Stromal cell of bone marrow (primary cell): ENCODE measurements around the gene RPS24.
"Not testable (repeated sequence)": the region's sequence is repeated elsewhere in the genome, so short reads cannot be mapped to it uniquely, and the experiment has no call there.

Experiments
- DNase-seq: peaks from one replicate; pipeline ENCODE4 v3.0.0-alpha.2; 2012; ENCODE audit warnings: low read depth

Gene RPS24

GRCh38 chr10:78033637-78034470, at the start of gene RPS24:
RPS24 (plus strand) TSS chr10:78033863; CDS start chr10:78033902, 39 bp downstream.
- peak; percentile 94 for DNase-seq

DNA sequence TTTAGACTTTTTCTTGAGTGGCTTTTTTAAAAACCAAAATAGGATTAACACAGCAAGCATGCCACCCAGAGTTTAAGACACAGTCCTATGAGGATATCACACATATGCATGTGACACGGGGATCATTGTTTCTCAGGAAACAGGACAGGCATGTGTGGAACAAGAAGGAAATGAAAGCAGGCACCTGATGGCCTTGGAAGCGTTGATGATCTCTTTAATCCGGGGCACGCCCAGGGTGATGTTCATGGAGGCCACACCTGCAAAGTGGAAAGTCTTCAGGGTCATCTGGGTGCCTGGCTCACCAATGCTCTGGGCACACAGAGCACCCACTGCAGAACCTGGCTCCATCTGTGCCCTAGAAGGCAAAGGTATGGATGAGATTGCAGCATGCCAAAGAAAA, 48.7 kb upstream of the RPS24 start:
- no peak for DNase-seq

- no peak for DNase-seq
Observed at GRCh38 chr10:77987671-77988255, 45.9 kb upstream of the RPS24 start.

DNA sequence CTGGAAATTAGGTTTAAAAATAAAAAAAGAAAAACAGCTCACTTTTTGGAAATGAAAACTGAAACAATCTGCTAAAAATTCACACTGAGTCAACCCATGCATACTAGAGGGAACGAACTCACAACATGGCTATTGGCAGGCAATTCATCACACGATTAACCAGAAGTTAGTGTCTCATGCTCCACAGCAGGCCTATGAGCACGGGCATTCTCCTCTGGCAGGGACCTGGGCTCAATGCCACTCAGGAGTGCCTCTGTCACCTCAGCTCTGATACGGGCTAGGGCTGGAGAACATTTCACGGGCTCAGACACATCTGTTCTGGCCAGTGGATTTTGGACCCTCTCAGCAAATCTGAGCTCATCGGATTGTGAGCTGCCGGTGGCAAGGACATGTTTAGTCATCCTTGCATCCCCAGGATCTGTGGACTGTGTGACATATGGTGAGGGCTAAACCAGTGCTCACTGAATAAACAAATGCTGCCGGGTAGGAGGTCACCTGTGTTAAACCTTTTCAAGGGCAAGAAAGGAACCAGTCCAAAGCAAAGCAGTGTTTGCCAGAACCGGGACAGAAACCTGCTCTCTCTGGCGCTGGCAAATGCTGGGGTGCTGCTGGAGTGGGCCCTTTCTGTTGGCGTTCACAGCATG, 44.5 kb upstream of the RPS24 start:
- no peak for DNase-seq

DNA sequence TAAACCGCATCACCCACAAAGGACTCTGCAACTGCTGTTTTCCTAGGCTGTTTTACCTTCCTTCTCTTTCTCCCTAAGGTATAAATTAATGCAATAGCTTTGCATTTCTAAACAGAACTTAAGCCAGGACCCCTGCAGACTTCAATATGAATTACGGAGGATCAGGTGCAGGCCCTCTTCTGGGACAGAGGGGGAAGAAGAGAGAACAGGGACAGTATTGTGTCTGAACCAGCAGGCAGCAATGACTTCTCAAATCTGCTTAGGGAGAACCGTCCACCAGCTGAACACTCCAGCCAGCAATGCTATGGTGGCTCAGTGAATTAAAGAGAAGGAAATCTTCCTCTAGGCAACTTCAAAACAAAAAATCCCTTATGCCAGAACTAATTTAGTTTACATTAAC, 40.0 kb upstream of the RPS24 start:
- no peak for DNase-seq

GRCh38 chr10:77998780-77999179, 34.9 kb upstream of the RPS24 start:
- DNase-seq, result not testable (repeated sequence)

DNA sequence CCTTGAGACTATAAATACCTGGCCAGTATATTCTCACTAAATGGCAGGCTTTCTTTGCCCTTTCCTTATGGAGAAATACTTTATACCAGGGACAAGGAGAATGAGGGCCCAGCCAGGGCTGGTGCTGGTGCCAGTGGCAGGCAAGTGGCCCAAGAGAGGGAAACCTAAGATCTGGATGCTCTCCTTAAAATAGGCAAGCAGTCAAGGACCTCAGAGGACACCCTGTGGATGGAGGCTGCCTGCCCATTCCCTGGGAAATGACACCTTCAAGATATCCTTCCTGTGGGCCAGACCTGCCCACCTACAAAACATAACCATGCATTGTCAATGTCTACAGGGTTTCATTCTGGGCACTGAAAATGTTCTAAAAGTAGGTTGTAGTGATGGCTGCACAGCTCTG, 33.5 kb upstream of the RPS24 start:
- no peak for DNase-seq

DNA sequence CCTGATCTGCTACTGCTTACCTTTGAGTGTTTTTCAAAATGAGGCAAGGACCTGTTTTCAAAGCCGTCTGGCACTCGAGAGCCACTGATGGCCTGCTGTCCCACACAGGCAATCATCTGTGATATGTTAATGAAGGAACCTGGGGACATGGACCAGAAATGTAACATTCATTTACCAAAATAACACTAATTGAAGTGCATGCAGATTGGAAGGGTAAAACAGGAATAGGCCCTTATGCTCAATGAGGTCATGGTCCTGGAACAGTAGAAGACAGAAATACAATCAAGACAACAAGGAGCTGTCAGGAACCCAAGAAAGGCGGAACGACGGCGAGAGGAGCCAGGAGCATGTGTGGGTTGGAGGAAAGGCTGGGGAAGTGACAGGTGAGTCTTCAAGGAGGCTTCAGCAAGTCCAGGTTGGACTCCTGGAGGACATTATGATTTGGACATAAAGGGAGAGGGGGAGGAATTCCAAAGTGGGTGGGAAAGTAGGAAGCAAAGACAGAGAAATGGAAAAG, 32.6 kb upstream of the RPS24 start:
- no peak for DNase-seq

- no peak for DNase-seq
Observed at GRCh38 chr10:78002541-78003288, 30.9 kb upstream of the RPS24 start.

DNA sequence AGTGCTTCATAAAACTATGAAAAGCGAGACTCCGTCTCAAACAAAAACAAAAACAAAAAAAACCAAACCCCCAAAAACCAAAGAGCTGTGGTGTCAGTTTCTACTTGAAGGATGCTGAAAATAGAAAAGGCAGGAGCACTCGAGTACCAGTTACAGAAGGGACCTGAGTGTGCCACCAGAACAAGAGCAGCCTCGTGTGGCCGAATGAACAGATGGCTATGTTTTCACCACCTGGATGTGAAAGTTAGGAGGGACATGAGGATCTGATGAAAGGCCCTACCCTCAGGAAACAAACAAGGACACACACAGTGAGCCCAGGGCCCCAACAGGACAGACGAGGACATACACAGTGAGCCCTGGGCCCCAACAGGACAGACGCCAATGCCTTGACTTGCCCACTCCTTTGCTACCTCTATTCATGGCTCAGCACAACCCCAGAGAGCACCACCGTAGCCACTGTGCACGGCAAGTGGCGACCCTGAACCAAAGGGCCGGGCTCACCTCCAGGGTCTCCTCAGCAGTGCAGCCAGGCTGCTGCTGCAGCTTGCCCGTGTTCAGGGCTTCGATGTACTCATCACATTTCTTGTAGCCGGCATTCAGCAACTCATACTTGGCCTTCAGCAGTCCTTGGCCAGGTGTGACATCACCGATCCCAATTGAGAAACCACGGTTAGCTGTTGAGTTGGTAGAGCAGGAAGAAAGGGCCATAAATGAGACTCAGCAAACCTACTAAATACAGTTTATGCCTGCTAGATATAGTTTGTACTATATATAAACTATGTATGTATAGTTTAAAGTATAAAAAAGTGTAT, 29.2 kb upstream of the RPS24 start:
- DNase-seq, result no peak

GRCh38 chr10:78007172-78007571, 26.5 kb upstream of the RPS24 start:
- DNase-seq, result no peak

- DNase-seq, result no peak
Observed at GRCh38 chr10:78009662-78010061, 24.0 kb upstream of the RPS24 start.

DNA sequence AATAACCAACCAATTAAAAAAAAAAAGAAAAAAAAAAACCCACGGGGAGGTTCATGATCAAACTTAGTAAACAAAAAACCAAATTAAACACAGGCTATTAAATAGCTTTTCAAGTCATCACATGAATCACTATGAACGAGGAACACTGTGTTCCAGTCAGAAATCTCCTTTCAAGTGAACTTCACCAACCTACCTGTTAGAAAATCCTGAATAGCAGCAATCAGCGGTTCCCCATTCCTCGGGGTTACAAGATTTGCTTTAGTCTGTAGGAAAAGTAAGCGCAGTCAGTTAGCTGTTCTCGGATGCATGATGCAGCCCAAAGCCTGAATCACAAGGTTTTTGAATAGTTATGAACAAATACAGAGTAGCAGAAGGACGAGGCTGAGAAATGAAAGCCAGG, 23.4 kb upstream of the RPS24 start:
- no peak for DNase-seq

DNA sequence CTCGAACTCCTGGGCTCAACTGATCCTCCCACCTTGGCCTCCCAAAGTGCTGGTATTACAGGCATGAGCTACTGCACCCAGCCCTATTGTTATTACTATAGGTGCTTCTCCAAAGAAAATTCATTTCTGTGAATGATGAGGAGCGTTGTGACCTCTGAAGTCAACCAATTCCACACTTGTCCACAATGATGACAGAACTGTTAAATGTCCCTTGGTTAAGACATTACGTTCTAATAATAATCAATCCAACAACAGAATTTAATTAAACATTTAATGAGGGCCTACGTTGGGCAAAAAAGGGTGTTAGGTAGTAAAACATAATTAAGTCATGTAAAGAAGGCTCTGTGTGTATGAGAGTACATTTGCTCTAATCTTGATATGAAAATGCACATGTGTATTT, 22.6 kb upstream of the RPS24 start:
- no peak for DNase-seq

DNA sequence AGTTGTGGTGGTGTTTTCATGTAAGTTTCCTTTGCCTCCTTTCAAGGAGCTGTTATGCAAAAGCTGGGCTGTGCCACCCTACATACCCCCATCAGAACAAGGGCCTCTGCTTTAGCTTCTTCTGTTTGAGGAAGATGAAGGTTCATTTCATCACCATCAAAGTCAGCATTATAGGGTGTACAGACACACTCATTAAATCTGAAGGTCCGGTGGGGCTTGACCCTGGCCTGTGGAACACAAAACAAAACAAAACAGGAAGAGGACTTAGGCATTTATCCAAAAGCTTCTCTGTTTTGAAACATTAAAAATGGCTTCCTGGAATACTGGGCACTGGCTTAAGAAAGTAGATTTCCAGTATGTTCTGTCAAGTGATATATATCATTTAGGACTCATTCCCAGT, 20.1 kb upstream of the RPS24 start:
- no peak for DNase-seq

- DNase-seq, result no peak
Observed at GRCh38 chr10:78015546-78015945, 18.1 kb upstream of the RPS24 start.

DNA sequence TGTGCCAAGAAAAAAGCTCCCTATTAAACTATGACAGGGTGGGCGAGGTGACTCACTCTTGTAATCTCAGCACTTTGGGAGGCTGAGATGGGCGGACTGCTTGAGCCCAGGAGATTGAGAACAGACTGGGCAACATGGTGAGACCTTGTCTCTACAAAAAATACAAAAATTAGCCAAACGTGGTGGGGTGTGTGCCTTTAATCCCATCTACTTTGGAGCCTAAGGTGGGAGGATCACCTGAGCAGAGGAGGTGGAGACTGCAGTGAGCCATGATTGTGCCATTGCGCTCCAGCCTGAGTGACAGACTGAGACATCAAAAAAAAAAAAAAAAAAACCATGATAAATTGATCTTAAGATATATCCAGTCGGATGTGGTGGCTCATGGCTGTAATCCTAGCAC, 15.8 kb upstream of the RPS24 start:
- no peak for DNase-seq

GRCh38 chr10:78019264-78019663, 14.4 kb upstream of the RPS24 start:
- no peak for DNase-seq

DNA sequence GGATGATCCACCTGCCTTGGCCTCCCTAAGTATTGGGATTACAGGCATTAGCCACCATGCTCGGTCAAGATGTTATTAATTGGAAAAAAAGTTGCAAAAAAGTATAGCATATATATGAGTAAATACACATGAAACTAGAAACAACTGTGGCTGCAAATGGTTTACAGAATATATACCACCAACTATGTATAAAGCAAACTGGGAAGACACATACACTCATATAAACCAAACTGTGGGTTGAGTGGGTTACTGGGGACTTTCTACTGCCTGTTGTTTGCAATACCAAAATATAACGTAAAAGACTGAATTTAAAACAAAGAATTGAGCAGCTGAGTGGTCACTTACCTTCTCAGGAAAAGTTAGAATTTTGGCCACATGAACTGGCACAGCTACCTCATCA, 12.5 kb upstream of the RPS24 start:
- no peak for DNase-seq

- DNase-seq, result no peak
Observed at GRCh38 chr10:78023741-78024140, 9.9 kb upstream of the RPS24 start.

DNA sequence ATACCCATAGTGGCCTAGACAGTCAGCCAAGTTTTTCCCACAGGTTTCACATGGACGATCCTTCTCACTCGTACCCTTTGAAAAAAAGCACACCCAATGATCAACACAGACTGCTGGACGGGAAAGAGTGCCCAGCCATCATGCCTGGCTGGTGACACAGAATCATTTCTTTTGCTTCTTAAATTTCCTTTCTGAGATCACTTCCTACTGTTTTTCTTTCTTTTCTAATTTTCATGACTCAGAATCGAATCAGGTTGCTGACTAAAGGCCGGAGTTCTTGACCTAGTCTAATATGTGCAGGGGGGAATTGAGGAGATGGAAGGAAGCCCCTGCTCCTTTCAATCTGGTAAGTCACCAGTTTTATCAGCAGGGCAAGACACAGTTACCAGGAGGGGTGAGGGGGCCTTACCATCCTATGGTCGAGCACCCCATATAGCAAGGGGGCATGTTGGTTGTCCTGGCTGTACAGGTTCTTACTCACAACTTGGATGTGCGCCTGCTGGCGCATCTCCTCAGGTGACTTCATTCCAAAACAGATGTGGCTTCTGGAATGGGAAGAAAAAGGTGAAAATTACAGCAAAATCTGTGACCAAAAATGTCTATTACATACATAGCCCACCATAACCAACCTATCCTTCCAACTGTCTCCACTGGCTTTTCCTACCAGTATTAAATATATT, 7.8 kb upstream of the RPS24 start:
- peak; percentile 61 for DNase-seq
